ENCODE measurements around the gene ZDHHC8.

Gene ZDHHC8

GRCh38 chr22:20116951-20117632, 14.5 kb upstream of the ZDHHC8 start, which contains the start of gene TRMT2A:
Gene TRMT2A (minus strand): TSS chr22:20117226. CDS start chr22:20116906, 320 bp downstream.
- Mint-ChIP-seq H3K36me3 (peaks cover 100% of the 10 kb centered on the region), H3K27ac (peak within 1 kb of the TSS; percentile 97), H3K4me1 (peaks cover 62% of the 10 kb centered on the region), H3K4me3 (peak within 1 kb of the TSS; percentile 87), H3K9me3 (no peaks in the 10 kb centered on the region)
- DNase-seq (ENCODE audit: low spot score in 2 of 2) (peak; percentile 95 to 98), ATAC-seq (peak; percentile 87)

- H3K27ac Mint-ChIP-seq = peak overlapping the region; percentile 97
- peaks cover 66% of the 10 kb centered on the region for H3K4me1 Mint-ChIP-seq
- no peaks in the 10 kb centered on the region for H3K9me3 Mint-ChIP-seq
- peak; percentile 54 for ATAC-seq
- peak; percentile 58 to 83 for DNase-seq (ENCODE audit: low spot score in 2 of 2)
- peak overlapping the region; percentile 87 for H3K4me3 Mint-ChIP-seq
- H3K36me3 Mint-ChIP-seq = peaks cover 100% of the 10 kb centered on the region
Measured at GRCh38 chr22:20117633-20118299, 13.8 kb upstream of the ZDHHC8 start.

GRCh38 chr22:20118300-20119020, 13.1 kb upstream of the ZDHHC8 start:
- Mint-ChIP-seq H3K9me3 (no peaks in the 10 kb centered on the region), H3K4me1 (peaks cover 72% of the 10 kb centered on the region), H3K4me3 (peak overlapping the region; percentile 87), H3K27ac (peak overlapping the region; percentile 97), H3K36me3 (peaks cover 100% of the 10 kb centered on the region)
- DNase-seq (ENCODE audit: low spot score in 2 of 2) (no peak), ATAC-seq (no peak)

- peaks cover 59% of the 10 kb centered on the region for H3K4me1 Mint-ChIP-seq
- DNase-seq (ENCODE audit: low spot score in 2 of 2) (no peak), ATAC-seq (no peak)
- H3K9me3 Mint-ChIP-seq = no peaks in the 10 kb centered on the region
- H3K27ac Mint-ChIP-seq = peak overlapping the region; percentile 85
- H3K36me3 Mint-ChIP-seq = peaks cover 100% of the 10 kb centered on the region
- no peak overlapping the region for H3K4me3 Mint-ChIP-seq
Measured at GRCh38 chr22:20121856-20122415, 9.7 kb upstream of the ZDHHC8 start.

GRCh38 chr22:20123366-20124082, 8.1 kb upstream of the ZDHHC8 start:
- Mint-ChIP-seq H3K36me3 (peaks cover 98% of the 10 kb centered on the region), H3K27ac (no peak overlapping the region), H3K4me1 (peaks cover 56% of the 10 kb centered on the region), H3K4me3 (no peak overlapping the region), H3K9me3 (no peaks in the 10 kb centered on the region)
- ATAC-seq (no peak), DNase-seq (ENCODE audit: low spot score in 2 of 2) (no peak)

GRCh38 chr22:20124083-20124787, 7.4 kb upstream of the ZDHHC8 start:
- Mint-ChIP-seq H3K27ac (peak overlapping the region; percentile 29), H3K4me3 (no peak overlapping the region)
- ATAC-seq = no peak

GRCh38 chr22:20125201-20126174, 6.1 kb upstream of the ZDHHC8 start:
- peaks cover 46% of the 10 kb centered on the region for H3K4me1 Mint-ChIP-seq
- no peak overlapping the region for H3K4me3 Mint-ChIP-seq
- H3K36me3 Mint-ChIP-seq = peaks cover 90% of the 10 kb centered on the region
- peak overlapping the region; percentile 29 for H3K27ac Mint-ChIP-seq
- no peaks in the 10 kb centered on the region for H3K9me3 Mint-ChIP-seq
- no peak for ATAC-seq
- no peak for DNase-seq (ENCODE audit: low spot score in 2 of 2)

More at GRCh38 chr22:20124083-20124787, 7.4 kb upstream of the ZDHHC8 start:
- DNase-seq (ENCODE audit: low spot score in 2 of 2) = no peak
- H3K4me1 Mint-ChIP-seq = peaks cover 53% of the 10 kb centered on the region
- H3K36me3 Mint-ChIP-seq = peaks cover 98% of the 10 kb centered on the region
- no peaks in the 10 kb centered on the region for H3K9me3 Mint-ChIP-seq

- H3K36me3 Mint-ChIP-seq = peaks cover 80% of the 10 kb centered on the region
- peaks cover 44% of the 10 kb centered on the region for H3K4me1 Mint-ChIP-seq
- DNase-seq (ENCODE audit: low spot score in 2 of 2) = no peak
- H3K4me3 Mint-ChIP-seq = no peak overlapping the region
- H3K27ac Mint-ChIP-seq = no peak overlapping the region
- no peaks in the 10 kb centered on the region for H3K9me3 Mint-ChIP-seq
- ATAC-seq = no peak
Measured at GRCh38 chr22:20126284-20127029, 5.1 kb upstream of the ZDHHC8 start.

- Mint-ChIP-seq H3K4me1 (peaks cover 34% of the 10 kb centered on the region), H3K27ac (peak overlapping the region; percentile 34), H3K36me3 (peaks cover 71% of the 10 kb centered on the region), H3K9me3 (no peaks in the 10 kb centered on the region), H3K4me3 (no peak overlapping the region)
- DNase-seq (ENCODE audit: low spot score in 2 of 2) = no peak
- ATAC-seq = no peak
Measured at GRCh38 chr22:20127318-20127868, 4.2 kb upstream of the ZDHHC8 start.

- ATAC-seq = no peak
- Mint-ChIP-seq H3K9me3 (no peaks in the 10 kb centered on the region), H3K4me1 (peaks cover 34% of the 10 kb centered on the region), H3K36me3 (peaks cover 64% of the 10 kb centered on the region), H3K4me3 (no peak overlapping the region), H3K27ac (peak overlapping the region; percentile 34)
- DNase-seq (ENCODE audit: low spot score in 2 of 2) = no peak
Measured at GRCh38 chr22:20127869-20128618, 3.6 kb upstream of the ZDHHC8 start.

GRCh38 chr22:20128619-20128901, 3.0 kb upstream of the ZDHHC8 start:
- no peaks in the 10 kb centered on the region for H3K9me3 Mint-ChIP-seq
- DNase-seq (ENCODE audit: low spot score in 2 of 2) = no peak
- H3K4me3 Mint-ChIP-seq = no peak overlapping the region
- H3K36me3 Mint-ChIP-seq = peaks cover 59% of the 10 kb centered on the region
- H3K4me1 Mint-ChIP-seq = peaks cover 31% of the 10 kb centered on the region
- H3K27ac Mint-ChIP-seq = no peak overlapping the region
- ATAC-seq = no peak
